HCT116 (cell line): ENCODE measurements around the gene MYO3B.

Source experiments
- ZFX ChIP-seq: fragments of 450-650 bp; IDR thresholded peaks from 2 replicates; pipeline ENCODE4 v1.6.1; 2017
- TF ChIP-seq, protein P1 (sequence below), 3 experiments: fragments of 200-600 bp in 1 of 3; sonication (generic) in 1 of 3; IDR thresholded peaks in 2 of 3; conservative IDR thresholded peaks in 1 of 3; 2 replicates each; pipeline ENCODE4 v1.5.1; 2012 to 2017; ENCODE audit warnings: low read depth in 2 of 3, low read length in 2 of 3, antibody characterized with exemption in 1 of 3, borderline replicate concordance in 1 of 3, control low read depth in 1 of 3, mild to moderate bottlenecking in 1 of 3, mixed read lengths in 1 of 3, mixed run types in 1 of 3, moderate library complexity in 1 of 3; ENCODE audit not compliant: insufficient read depth in 1 of 3

DNA sequence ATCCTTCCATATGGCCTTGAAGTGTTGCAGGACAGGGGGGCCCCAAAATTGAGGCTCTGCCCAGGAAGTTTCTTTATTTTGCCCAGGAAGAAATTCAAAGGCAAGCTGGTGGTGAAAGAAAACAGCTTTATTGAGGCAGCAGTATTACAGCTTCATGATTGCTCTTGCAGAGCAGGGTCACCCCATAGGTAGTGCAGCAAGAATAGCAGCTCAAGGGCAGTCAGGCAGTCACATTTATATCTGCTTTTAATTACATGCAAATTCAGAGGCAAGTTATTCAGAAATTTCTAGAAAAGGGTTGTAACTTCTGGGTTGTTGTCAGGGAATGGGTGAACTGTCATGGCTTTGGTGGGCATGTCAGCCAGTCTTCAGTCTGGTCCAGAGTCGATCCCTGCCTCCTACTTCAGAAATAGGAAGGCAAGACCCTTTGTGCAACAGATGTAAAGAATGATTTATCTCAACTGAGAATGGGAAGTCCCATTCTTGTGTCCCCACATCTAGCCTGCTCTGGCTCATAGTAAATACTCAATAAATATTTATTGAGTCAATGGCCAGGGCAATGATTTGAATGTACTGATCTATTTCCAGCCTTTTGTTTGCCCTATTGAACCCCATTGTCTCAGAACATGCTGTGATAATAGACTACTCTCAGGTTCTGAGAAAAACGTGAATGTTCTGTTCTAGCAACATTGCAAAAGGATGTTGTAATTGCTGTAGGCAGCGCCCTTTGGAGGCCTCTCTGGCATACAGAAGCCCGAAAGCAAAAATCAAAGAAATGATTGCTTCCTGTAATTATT lies 129.8 kb downstream of the MYO3B start:
- TF ChIP-seq, protein P1, sequence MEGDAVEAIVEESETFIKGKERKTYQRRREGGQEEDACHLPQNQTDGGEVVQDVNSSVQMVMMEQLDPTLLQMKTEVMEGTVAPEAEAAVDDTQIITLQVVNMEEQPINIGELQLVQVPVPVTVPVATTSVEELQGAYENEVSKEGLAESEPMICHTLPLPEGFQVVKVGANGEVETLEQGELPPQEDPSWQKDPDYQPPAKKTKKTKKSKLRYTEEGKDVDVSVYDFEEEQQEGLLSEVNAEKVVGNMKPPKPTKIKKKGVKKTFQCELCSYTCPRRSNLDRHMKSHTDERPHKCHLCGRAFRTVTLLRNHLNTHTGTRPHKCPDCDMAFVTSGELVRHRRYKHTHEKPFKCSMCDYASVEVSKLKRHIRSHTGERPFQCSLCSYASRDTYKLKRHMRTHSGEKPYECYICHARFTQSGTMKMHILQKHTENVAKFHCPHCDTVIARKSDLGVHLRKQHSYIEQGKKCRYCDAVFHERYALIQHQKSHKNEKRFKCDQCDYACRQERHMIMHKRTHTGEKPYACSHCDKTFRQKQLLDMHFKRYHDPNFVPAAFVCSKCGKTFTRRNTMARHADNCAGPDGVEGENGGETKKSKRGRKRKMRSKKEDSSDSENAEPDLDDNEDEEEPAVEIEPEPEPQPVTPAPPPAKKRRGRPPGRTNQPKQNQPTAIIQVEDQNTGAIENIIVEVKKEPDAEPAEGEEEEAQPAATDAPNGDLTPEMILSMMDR (IDR thresholded peaks at IDR 0.05 in 2 of 3, conservative IDR thresholded peaks at IDR 0.05 in 1 of 3; ENCODE audit: borderline replicate concordance in 1 of 3, insufficient read depth in 1 of 3, low read depth in 2 of 3, low read length in 2 of 3) = no peak
- no peak for TF ChIP-seq ZFX
